Measurements from ENCODE around the gene KANSL1. TPM values are rescaled to one million over a fixed set of nuclear protein-coding genes. Genes with fewer than 3 reads are reported as not detected.

Gene KANSL1
- total and polyA plus RNA-seq, 2 of the 4 experiments (the other 2 are of a cell fraction): 19.1 to 49.6 TPM

DNA sequence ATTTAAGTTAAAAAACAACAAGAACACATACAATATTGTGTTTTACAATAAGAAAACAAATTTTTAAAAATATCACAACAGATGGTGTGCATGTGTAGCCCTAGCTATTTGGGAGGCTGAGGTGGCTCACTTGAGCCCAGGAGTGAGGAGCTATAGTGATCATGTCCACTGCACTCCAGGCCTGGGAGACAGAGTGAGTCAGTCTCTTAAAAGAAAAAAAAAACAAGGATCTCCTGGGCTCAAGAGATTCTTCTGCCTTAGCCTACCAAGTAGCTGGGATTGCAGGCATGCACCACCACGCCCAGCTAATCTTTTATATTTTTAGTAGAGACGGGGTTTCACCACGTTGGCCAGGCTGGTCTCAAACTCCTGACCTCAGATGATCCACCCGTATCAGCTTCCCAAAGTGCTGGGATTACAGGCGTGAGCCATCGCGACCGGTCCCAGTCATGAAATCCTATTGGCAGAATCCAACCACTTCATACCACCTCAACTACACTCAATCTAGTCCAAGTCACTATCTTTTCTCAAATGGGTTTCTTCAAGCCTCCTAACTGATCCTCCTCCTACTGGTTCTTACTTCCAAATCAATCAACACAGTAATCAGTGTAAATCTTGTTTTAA lies 139.2 kb downstream of the KANSL1 start:
- Histone ChIP-seq H2BK15ac (ENCODE audit: low read depth, low read length) (no peak overlapping the region), H3K4me3 (ENCODE audit: insufficient read depth, low read depth, low read length) (no peak overlapping the region), H2BK20ac (ENCODE audit: low read depth, low read length) (no peak overlapping the region), H3K18ac (ENCODE audit: low read depth, low read length) (no peak overlapping the region), H3K27ac (ENCODE audit: insufficient read depth, low read length) (no peak overlapping the region), H2AK9ac (replicated peaks; ENCODE audit: low read depth, low read length, poor library complexity) (no peak overlapping the region), H3K36me3 (ENCODE audit: control insufficient read depth, insufficient read depth, low read length) (peaks cover 13% of the 10 kb centered on the region), H3K4me2 (ENCODE audit: low read depth, low read length) (no peak overlapping the region), H2AFZ (replicated peaks; ENCODE audit: low read length, poor library complexity) (no peak overlapping the region), H3K9me3 (ENCODE audit: control insufficient read depth, insufficient read depth, low read length) (no peaks in the 10 kb centered on the region), H2BK5ac (ENCODE audit: low read depth, low read length, poor library complexity, severe bottlenecking) (peak overlapping the region; percentile 20), H4K5ac (ENCODE audit: low read depth, low read length) (no peak overlapping the region), H4K20me1 (ENCODE audit: insufficient read depth, low read length) (peaks cover 45% of the 10 kb centered on the region), H3K4ac (ENCODE audit: low read depth, low read length) (no peak overlapping the region), H4K91ac (ENCODE audit: insufficient read depth, low read depth, low read length) (no peak overlapping the region), H3K14ac (replicated peaks; ENCODE audit: low read depth, low read length) (no peak overlapping the region), H3K27me3 (ENCODE audit: control insufficient read depth, insufficient read depth, low read length) (no peaks in the 10 kb centered on the region), H3K23ac (ENCODE audit: low read depth, low read length) (no peak overlapping the region), H2AK5ac (ENCODE audit: low read depth, low read length) (no peak overlapping the region), H4K8ac (ENCODE audit: low read depth in 2 of 2, low read length in 2 of 2) (no peak overlapping the region), H3K79me1 (ENCODE audit: low read depth in 1 of 2, low read length in 2 of 2) (peaks cover 28 to 72% of the 10 kb centered on the region in 2 experiments), H2BK120ac (ENCODE audit: low read depth, low read length) (no peak overlapping the region), H3K4me1 (ENCODE audit: control insufficient read depth, insufficient read depth, low read length) (peaks cover 4% of the 10 kb centered on the region; the same call in 1 of the 2 replicates), H3K56ac (ENCODE audit: extremely low read depth, insufficient read depth, low read length) (no peak overlapping the region), H3K9me1 (ENCODE audit: insufficient read depth, low read length) (peaks cover 4% of the 10 kb centered on the region), H3K9ac (ENCODE audit: low read depth, low read length) (no peak overlapping the region)
- intact Hi-C loops (cut with micrococcal nuclease): no loop called here
- DNase-seq: peak; percentile 47
- ChIA-PET POLR2A (ENCODE audit: unreplicated experiment) (interaction anchor here (0.6 kb wide), 1 partner anchor 106 kb away, joined by 4 read pairs; no protein-coding TSS in a partner anchor), CTCF (interaction anchor here (1.0 kb wide), 1 partner anchor 10 kb away, joined by 4 read pairs; no protein-coding TSS in a partner anchor)
- no TSS peak for BruUV-seq (replicated peaks)
- peak; percentile 48; the same call in 1 of the 2 replicates for ATAC-seq (ENCODE audit: low read depth)
- 100% methylated on average over 3 of the region's 8 CpGs; no CpG with 5 or more reads in 1 of the 2 experiments for WGBS, 2 experiments (ENCODE audit: extremely low coverage in 2 of 2, insufficient read length in 1 of 2)
- in situ Hi-C loops (cut with MboI; ENCODE audit: low sequenced_read_pairs): no loop called here
- dilution Hi-C loops (cut with HindIII; ENCODE audit: low sequenced_read_pairs, unreplicated experiment): no loop called here
- TF ChIP-seq RAD21 (IDR thresholded peaks at IDR 0.05; ENCODE audit: low read length) (no peak), BHLHE40 (IDR thresholded peaks at IDR 0.05; ENCODE audit: low read depth, low read length) (no peak), CEBPB (IDR thresholded peaks at IDR 0.05; ENCODE audit: low read depth, low read length) (no peak), NFE2L2 (IDR thresholded peaks at IDR 0.05; ENCODE audit: low read depth, low read length) (no peak), FOS (IDR thresholded peaks at IDR 0.05; ENCODE audit: low read depth, low read length) (no peak), CHD1 (IDR thresholded peaks at IDR 0.05; ENCODE audit: low read depth, low read length) (no peak), SMC3 (IDR thresholded peaks at IDR 0.05; ENCODE audit: low read depth, low read length) (no peak), RCOR1 (IDR thresholded peaks at IDR 0.05; ENCODE audit: insufficient replicate concordance, low read length) (no peak)
- TF ChIP-seq, protein P1, sequence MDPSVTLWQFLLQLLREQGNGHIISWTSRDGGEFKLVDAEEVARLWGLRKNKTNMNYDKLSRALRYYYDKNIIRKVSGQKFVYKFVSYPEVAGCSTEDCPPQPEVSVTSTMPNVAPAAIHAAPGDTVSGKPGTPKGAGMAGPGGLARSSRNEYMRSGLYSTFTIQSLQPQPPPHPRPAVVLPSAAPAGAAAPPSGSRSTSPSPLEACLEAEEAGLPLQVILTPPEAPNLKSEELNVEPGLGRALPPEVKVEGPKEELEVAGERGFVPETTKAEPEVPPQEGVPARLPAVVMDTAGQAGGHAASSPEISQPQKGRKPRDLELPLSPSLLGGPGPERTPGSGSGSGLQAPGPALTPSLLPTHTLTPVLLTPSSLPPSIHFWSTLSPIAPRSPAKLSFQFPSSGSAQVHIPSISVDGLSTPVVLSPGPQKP (IDR thresholded peaks at IDR 0.05; ENCODE audit: borderline replicate concordance, low read depth, low read length): no peak
- TF ChIP-seq, protein P2, sequence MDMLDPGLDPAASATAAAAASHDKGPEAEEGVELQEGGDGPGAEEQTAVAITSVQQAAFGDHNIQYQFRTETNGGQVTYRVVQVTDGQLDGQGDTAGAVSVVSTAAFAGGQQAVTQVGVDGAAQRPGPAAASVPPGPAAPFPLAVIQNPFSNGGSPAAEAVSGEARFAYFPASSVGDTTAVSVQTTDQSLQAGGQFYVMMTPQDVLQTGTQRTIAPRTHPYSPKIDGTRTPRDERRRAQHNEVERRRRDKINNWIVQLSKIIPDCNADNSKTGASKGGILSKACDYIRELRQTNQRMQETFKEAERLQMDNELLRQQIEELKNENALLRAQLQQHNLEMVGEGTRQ (IDR thresholded peaks at IDR 0.05; ENCODE audit: low read depth, low read length): no peak

All from IMR-90 (cell line).